Suprapubic skin (tissue), 4 donors: ENCODE measurements around the gene BPIFB2. TPM values are rescaled to one million over a fixed set of nuclear protein-coding genes. Genes with fewer than 3 reads are reported as not detected.

Source experiments
- DNase-seq, 2 donors: peaks; one replicate each; pipeline ENCODE4 v3.0.0-alpha.2; 2019; ENCODE audit warnings: low spot score in 2 of 2
- H3K27ac ChIP-seq: fragments of 200-600 bp; sonication (generic); one replicate; pipeline ENCODE4 v1.5.1; 2019
- H3K27me3 ChIP-seq: fragments of 200-600 bp; sonication (generic); one replicate; pipeline ENCODE4 v1.5.1; 2019
- H3K36me3 ChIP-seq: fragments of 200-600 bp; sonication (generic); one replicate; pipeline ENCODE4 v1.5.1; 2019
- H3K4me1 ChIP-seq: fragments of 200-600 bp; sonication (generic); one replicate; pipeline ENCODE4 v1.5.1; 2019
- H3K4me3 ChIP-seq: fragments of 200-600 bp; sonication (generic); one replicate; pipeline ENCODE4 v1.5.1; 2019; ENCODE audit warnings: mild to moderate bottlenecking
- H3K9me3 ChIP-seq: fragments of 200-600 bp; sonication (generic); one replicate; pipeline ENCODE4 v1.5.1; 2019
- CTCF ChIP-seq, 2 donors: fragments of 200-600 bp in 1 of 2; fragments of 450-650 bp in 1 of 2; sonication (generic) in 1 of 2; IDR thresholded peaks; one replicate each; pipeline ENCODE4 v1.5.1; 2016 to 2019; ENCODE audit warnings: antibody characterized with exemption in 2 of 2, mild to moderate bottlenecking in 1 of 2, moderate library complexity in 1 of 2
- EP300 ChIP-seq: sonication (generic); formaldehyde crosslinking; IDR thresholded peaks from one replicate; pipeline ENCODE4 v1.6.1; 2017; ENCODE audit warnings: antibody characterized with exemption
- POLR2A ChIP-seq, 2 donors: fragments of 450-650 bp; IDR thresholded peaks; one replicate each; pipeline ENCODE4 v1.6.1; 2017; ENCODE audit warnings: antibody characterized with exemption in 2 of 2, mild to moderate bottlenecking in 2 of 2, moderate library complexity in 2 of 2
- POLR2AphosphoS5 ChIP-seq, 3 donors: sonication (generic); formaldehyde crosslinking; IDR thresholded peaks; one replicate each; pipeline ENCODE4 v1.6.1; 2017; ENCODE audit warnings: antibody characterized with exemption in 3 of 3
- WGBS: methylation state at CpG from one replicate; pipeline ENCODE4 v1.1.5; 2018; 5-methylcytosine and 5-hydroxymethylcytosine counted together
- total RNA-seq, 4 donors: library from RNA; depleted of rRNA; stranded (reverse); fragments of >200 nt; gene quantifications; one replicate each; pipeline ENCODE4 v1.1.0, GENCODE V29; 2016

The BPIFB2 gene
- total RNA-seq, 4 donors from 2014 or later, result not detected

GRCh38 chr20:33072362-33072761 is 64.9 kb downstream of the BPIFB2 start:
- H3K27me3 ChIP-seq, result peaks cover 14% of the 10 kb centered on the region

GRCh38 chr20:33072813-33073212 is 65.3 kb downstream of the BPIFB2 start:
- WGBS, result 74% methylated on average over 2 of the region's 2 CpGs

More at GRCh38 chr20:33072362-33072761, 64.9 kb downstream of the BPIFB2 start:
- TF ChIP-seq CTCF (IDR thresholded peaks at IDR 0.05) (no peak), POLR2AphosphoS5 (IDR thresholded peaks at IDR 0.05) (no peak), EP300 (no peak), POLR2A (IDR thresholded peaks at IDR 0.05) (no peak)
- H3K4me1 ChIP-seq, result no peaks in the 10 kb centered on the region
- H3K4me3 ChIP-seq, result no peak overlapping the region
- no peak for DNase-seq
- WGBS, result 90% methylated on average over 4 of the region's 4 CpGs
- no peaks in the 10 kb centered on the region for H3K9me3 ChIP-seq
- no peaks in the 10 kb centered on the region for H3K36me3 ChIP-seq
- no peak overlapping the region for H3K27ac ChIP-seq

More at GRCh38 chr20:33072813-33073212, 65.3 kb downstream of the BPIFB2 start:
- H3K27ac ChIP-seq, result no peak overlapping the region
- no peak for TF ChIP-seq CTCF (IDR thresholded peaks at IDR 0.05)
- no peak for TF ChIP-seq EP300
- no peak for TF ChIP-seq POLR2AphosphoS5 (IDR thresholded peaks at IDR 0.05)
- TF ChIP-seq POLR2A (IDR thresholded peaks at IDR 0.05), result no peak
- H3K4me3 ChIP-seq, result no peak overlapping the region
- no peaks in the 10 kb centered on the region for H3K4me1 ChIP-seq
- H3K27me3 ChIP-seq, result peaks cover 14% of the 10 kb centered on the region
- DNase-seq, result no peak
- H3K36me3 ChIP-seq, result no peaks in the 10 kb centered on the region
- no peaks in the 10 kb centered on the region for H3K9me3 ChIP-seq

Other genes starting within 250 kb of the BPIFB2 start
- 1 to 10 TPM; 2.7 to 5.0 (median 2.9) TPM for gene DNMT3B, start 245.3 kb upstream of the BPIFB2 start, total RNA-seq
- gene MAPRE1, start 187.8 kb upstream of the BPIFB2 start, total RNA-seq, result 10 to 100 TPM; 41.9 to 67.8 (median 53.2) TPM
- gene EFCAB8, start 148.8 kb upstream of the BPIFB2 start, total RNA-seq, result under 1 TPM in 2 of 4 donors, not detected in 2; 0.76 to 0.89 TPM
- gene SUN5, start 3.3 kb upstream of the BPIFB2 start, total RNA-seq, result not detected
- gene BPIFB6, start 23.9 kb downstream of the BPIFB2 start, total RNA-seq, result not detected
- not detected for gene BPIFB3, start 46.2 kb downstream of the BPIFB2 start, total RNA-seq
- gene BPIFB4, start 71.9 kb downstream of the BPIFB2 start, total RNA-seq, result not detected
- not detected for gene BPIFA2, start 160.5 kb downstream of the BPIFB2 start, total RNA-seq
- gene BPIFA3, start 209.6 kb downstream of the BPIFB2 start, total RNA-seq, result not detected
- not detected for gene BPIFA1, start 228.3 kb downstream of the BPIFB2 start, total RNA-seq